SK-N-MC (cell line): ENCODE data around the gene KLHDC3.

Source experiments
- EZH2 ChIP-seq: fragments of 200-600 bp; sonication (generic); IDR thresholded peaks from one replicate; pipeline ENCODE4 v1.6.1; 2017; ENCODE audit warnings: antibody characterized with exemption
- POLR2AphosphoS5 ChIP-seq: IDR thresholded peaks from 2 replicates; pipeline ENCODE4 v1.6.1; 2012; ENCODE audit warnings: mild to moderate bottlenecking, low read depth, low read length, borderline replicate concordance

DNA sequence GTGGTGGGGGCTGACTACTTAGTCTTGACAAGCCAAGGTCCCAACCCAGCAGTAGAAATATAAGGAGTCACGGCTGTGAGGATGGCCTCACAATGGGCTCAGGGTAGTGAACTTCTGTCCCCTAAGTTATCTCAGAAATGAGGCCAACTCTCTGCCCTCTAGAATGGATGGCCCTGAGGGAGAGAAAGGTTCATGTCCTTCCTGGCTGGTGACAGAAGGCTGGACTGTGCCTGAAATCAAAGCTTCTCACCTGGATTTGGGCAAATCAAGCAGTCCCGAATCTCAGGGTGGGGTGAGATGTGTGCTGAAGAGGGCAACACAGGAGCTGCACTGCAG lies 20.1 kb downstream of the KLHDC3 start:
- no peak for TF ChIP-seq EZH2
- TF ChIP-seq POLR2AphosphoS5: no peak
